ENCODE results near the gene AGPS.

AGPS gene

DNA sequence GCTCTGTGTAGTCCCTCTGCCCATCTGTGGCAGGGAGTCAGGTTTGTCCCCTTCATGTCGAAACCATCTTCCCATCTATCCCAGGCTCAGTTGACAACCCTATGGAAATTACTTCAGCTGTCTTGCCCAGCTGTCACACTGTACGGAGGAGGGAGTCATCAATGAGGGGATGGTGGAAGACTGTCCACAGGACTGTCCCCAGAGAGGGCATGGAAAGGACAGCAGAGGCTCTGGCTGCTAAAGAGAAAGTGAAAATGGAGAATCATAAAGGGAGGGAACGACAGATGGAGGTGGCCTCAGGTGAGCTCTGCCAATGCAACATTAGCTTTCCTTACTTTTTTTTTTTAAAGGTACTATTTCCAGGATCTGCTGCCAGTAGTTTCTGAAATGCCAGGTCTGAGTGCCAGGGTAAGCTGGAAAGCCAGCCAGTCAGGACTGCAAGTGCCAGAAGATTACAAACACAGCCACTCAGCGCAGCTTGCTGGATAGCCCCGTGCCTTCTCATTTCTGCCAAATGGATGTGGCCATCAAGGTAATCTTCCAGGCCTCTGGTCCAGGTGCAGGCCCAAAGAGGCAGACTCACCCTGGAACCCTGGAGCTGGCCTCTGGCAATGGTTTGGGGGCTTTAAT is 192.8 kb downstream of the AGPS start:
- TF ChIP-seq SIN3A (IDR thresholded peaks at IDR 0.05; ENCODE audit: borderline replicate concordance, insufficient read depth, low read length) (no peak), TAF1 (IDR thresholded peaks at IDR 0.05; ENCODE audit: borderline replicate concordance, insufficient read depth, low read length) (no peak), POLR2AphosphoS5 (IDR thresholded peaks at IDR 0.05; ENCODE audit: low read depth, low read length) (no peak), FOXP2 (optimal IDR thresholded peaks at IDR 0.05; ENCODE audit: borderline replicate concordance, extremely low read depth, extremely low read length, insufficient read depth) (no peak), REST (IDR thresholded peaks at IDR 0.05; ENCODE audit: insufficient read depth in 1 of 2, low read depth in 2 of 2, low read length in 2 of 2) (no peak)

DNA sequence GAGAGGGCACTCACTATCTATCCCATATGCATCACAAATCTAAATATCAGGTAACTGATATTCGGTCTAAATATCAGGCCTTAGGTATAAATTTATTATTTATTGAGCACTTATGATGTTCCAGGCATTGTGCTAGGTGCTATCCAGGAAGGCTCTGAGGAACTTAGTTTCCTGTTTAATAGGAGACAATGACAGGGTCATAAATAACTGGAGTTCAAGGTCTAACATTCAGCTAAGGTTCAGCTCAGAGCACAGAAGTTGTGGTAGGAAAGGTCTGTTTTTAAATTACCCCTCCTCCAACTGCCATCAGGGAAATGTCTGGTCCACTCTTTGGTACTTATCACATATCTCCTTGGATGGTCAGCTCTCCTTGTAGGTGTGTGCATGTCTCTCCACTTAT is 193.6 kb downstream of the AGPS start:
- TF ChIP-seq SIN3A (IDR thresholded peaks at IDR 0.05; ENCODE audit: borderline replicate concordance, insufficient read depth, low read length) (no peak), TAF1 (IDR thresholded peaks at IDR 0.05; ENCODE audit: borderline replicate concordance, insufficient read depth, low read length) (no peak), REST (IDR thresholded peaks at IDR 0.05; ENCODE audit: insufficient read depth in 1 of 2, low read depth in 2 of 2, low read length in 2 of 2) (no peak), POLR2AphosphoS5 (IDR thresholded peaks at IDR 0.05; ENCODE audit: low read depth, low read length) (no peak), FOXP2 (optimal IDR thresholded peaks at IDR 0.05; ENCODE audit: borderline replicate concordance, extremely low read depth, extremely low read length, insufficient read depth) (no peak)

DNA sequence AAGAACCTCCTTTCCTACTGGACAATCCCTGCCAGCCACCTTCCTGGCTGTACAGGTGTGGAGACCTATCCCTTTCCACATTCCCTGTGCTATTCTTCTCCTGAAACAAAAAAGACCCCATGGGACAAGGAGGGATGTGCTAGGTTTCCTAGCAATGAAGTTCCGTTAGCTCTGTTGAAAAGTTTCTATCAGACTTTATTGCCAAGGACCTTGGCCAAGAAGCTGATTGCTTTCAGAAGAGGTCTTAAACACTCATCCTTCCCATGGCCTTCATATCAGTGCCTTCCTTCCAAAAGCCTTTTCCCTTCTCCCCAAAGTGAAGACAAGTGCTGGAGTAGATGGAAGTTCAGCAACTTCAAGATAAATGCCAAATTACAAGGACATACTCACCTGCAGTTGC is 194.8 kb downstream of the AGPS start:
- TF ChIP-seq SIN3A (IDR thresholded peaks at IDR 0.05; ENCODE audit: borderline replicate concordance, insufficient read depth, low read length) (no peak), TAF1 (IDR thresholded peaks at IDR 0.05; ENCODE audit: borderline replicate concordance, insufficient read depth, low read length) (no peak), POLR2AphosphoS5 (IDR thresholded peaks at IDR 0.05; ENCODE audit: low read depth, low read length) (no peak), REST (IDR thresholded peaks at IDR 0.05; ENCODE audit: insufficient read depth in 1 of 2, low read depth in 2 of 2, low read length in 2 of 2) (no peak)

DNA sequence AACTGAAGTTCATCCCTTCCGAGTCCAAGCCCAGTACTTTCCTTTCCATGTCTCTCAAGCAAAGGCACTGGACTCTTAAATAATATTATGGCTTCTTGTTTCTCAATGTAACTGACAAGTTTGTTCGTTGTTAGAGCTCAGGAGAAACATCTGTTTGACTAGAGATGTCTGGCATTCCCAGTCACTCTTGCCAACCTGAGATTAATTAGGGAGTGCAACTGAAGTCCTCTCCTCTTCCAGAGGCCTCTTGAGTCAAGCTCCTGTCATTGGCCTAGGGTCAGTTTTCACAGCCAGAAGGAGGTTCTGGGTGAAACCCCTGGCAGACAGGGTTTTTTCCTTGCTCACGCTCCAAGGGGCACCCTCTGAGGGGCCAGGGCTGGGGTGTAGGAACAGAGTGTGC is 196.1 kb downstream of the AGPS start:
- TF ChIP-seq POLR2AphosphoS5 (IDR thresholded peaks at IDR 0.05; ENCODE audit: low read depth, low read length) (no peak), SIN3A (IDR thresholded peaks at IDR 0.05; ENCODE audit: borderline replicate concordance, insufficient read depth, low read length) (no peak), FOXP2 (optimal IDR thresholded peaks at IDR 0.05; ENCODE audit: borderline replicate concordance, extremely low read depth, extremely low read length, insufficient read depth) (no peak), REST (IDR thresholded peaks at IDR 0.05; ENCODE audit: insufficient read depth in 1 of 2, low read depth in 2 of 2, low read length in 2 of 2) (no peak), TAF1 (IDR thresholded peaks at IDR 0.05; ENCODE audit: borderline replicate concordance, insufficient read depth, low read length) (no peak)

DNA sequence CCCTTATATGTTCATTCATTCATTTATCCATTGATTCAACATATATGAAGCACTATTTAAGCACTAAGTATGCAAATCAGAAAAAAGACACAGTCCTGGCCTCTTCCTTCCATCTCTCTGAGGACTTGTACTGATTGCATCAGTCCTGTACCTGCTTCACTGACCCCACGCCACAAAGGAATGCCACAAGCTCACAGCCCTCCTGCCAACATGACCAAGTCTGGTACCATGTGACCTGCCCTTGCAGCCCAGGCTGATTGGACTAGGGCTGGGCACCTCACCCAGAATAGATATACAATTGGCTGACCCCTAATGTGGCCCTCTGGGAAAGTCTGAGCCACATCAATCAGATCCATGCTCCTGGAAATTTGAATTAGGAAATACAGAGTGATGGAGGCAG is 196.6 kb downstream of the AGPS start:
- TF ChIP-seq REST (IDR thresholded peaks at IDR 0.05; ENCODE audit: insufficient read depth in 1 of 2, low read depth in 2 of 2, low read length in 2 of 2), result no peak
- no peak for TF ChIP-seq TAF1 (IDR thresholded peaks at IDR 0.05; ENCODE audit: borderline replicate concordance, insufficient read depth, low read length)
- no peak for TF ChIP-seq SIN3A (IDR thresholded peaks at IDR 0.05; ENCODE audit: borderline replicate concordance, insufficient read depth, low read length)
- TF ChIP-seq FOXP2 (optimal IDR thresholded peaks at IDR 0.05; ENCODE audit: borderline replicate concordance, extremely low read depth, extremely low read length, insufficient read depth), result no peak
- TF ChIP-seq POLR2AphosphoS5 (IDR thresholded peaks at IDR 0.05; ENCODE audit: low read depth, low read length), result no peak
